AG04449 (cell line): Measurements from ENCODE around the gene WFIKKN1.

ENCODE experiments used
- CTCF ChIA-PET: fragments of 350-600 bp; formaldehyde crosslinking; extraction: SDS; loops from one replicate; lab custom pipeline; 2021; ENCODE audit warnings: antibody characterized with exemption; lab: Yijun Ruan, JAX
- POLR2A ChIA-PET: fragments of 400-600, 350-600 bp; formaldehyde crosslinking; extraction: SDS; loops from one replicate; lab custom pipeline; 2020; ENCODE audit warnings: antibody characterized with exemption, inconsistent platforms; lab: Yijun Ruan, JAX
- DNase-seq: peaks from one replicate; pipeline ENCODE4 v3.0.0-alpha.2; 2010; ENCODE audit warnings: low read depth, low spot score
- H3K4me3 ChIP-seq: 2 replicates; pipeline ENCODE4 v1.5.1; 2011; ENCODE audit warnings: low read depth, mild to moderate bottlenecking, control low read depth, low read length
- TF ChIP-seq, protein P1 (sequence below): IDR thresholded peaks from one replicate; pipeline ENCODE4 v1.5.1; 2011; ENCODE audit warnings: mild to moderate bottlenecking, moderate library complexity, low read length, control low read depth, inconsistent platforms; ENCODE audit not compliant: insufficient read depth; ENCODE audit errors: missing control alignments

Gene WFIKKN1

DNA sequence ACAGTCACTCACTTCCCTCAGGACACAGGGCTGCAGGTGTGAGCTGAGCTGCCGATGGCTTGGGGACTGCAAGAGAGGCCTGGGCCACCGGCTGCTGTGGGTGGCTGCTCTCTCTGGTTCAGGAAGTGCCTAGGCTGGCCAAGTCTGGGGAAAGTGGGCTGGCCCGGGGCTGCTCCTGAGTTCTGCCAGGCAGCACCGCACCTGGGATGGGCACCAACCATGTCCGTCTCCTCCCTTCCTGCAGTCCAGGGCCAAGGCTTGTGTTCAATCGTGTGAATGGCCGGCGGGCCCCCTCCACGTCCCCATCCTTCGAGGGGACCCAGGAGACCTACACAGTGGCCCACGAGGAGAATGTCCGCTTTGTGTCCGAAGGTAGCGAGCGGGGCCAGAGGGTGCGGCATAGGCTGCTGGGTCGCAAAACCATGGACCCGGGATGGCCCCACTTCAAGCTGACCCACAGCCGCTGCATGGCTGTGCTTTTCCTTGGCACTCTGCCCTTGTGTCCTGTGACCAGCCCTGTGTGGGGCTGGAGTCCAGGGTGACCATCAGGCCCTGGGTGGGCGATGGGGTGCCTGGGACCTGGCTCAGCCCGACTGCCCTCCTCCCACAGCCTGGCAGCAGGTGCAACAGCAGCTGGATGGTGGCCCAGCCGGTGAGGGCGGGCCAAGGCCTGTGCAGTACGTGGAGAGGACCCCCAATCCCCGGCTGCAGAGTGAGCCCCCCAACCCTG lies 16.6 kb downstream of the WFIKKN1 start:
- no peak for DNase-seq
- H3K4me3 ChIP-seq: no peak overlapping the region
- TF ChIP-seq, protein P1, sequence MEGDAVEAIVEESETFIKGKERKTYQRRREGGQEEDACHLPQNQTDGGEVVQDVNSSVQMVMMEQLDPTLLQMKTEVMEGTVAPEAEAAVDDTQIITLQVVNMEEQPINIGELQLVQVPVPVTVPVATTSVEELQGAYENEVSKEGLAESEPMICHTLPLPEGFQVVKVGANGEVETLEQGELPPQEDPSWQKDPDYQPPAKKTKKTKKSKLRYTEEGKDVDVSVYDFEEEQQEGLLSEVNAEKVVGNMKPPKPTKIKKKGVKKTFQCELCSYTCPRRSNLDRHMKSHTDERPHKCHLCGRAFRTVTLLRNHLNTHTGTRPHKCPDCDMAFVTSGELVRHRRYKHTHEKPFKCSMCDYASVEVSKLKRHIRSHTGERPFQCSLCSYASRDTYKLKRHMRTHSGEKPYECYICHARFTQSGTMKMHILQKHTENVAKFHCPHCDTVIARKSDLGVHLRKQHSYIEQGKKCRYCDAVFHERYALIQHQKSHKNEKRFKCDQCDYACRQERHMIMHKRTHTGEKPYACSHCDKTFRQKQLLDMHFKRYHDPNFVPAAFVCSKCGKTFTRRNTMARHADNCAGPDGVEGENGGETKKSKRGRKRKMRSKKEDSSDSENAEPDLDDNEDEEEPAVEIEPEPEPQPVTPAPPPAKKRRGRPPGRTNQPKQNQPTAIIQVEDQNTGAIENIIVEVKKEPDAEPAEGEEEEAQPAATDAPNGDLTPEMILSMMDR: no peak
- ChIA-PET POLR2A (interaction anchor here (0.8 kb wide), 1 partner anchor 11 kb away, joined by 3 read pairs; the partner anchor contains the start of gene METTL26), CTCF (interaction anchor here (1.3 to 1.9 kb wide), 4 partner anchors 9 to 20 kb away, joined by 5 to 8 read pairs (median 7); partner anchors contain the start of gene RHOT2)

DNA sequence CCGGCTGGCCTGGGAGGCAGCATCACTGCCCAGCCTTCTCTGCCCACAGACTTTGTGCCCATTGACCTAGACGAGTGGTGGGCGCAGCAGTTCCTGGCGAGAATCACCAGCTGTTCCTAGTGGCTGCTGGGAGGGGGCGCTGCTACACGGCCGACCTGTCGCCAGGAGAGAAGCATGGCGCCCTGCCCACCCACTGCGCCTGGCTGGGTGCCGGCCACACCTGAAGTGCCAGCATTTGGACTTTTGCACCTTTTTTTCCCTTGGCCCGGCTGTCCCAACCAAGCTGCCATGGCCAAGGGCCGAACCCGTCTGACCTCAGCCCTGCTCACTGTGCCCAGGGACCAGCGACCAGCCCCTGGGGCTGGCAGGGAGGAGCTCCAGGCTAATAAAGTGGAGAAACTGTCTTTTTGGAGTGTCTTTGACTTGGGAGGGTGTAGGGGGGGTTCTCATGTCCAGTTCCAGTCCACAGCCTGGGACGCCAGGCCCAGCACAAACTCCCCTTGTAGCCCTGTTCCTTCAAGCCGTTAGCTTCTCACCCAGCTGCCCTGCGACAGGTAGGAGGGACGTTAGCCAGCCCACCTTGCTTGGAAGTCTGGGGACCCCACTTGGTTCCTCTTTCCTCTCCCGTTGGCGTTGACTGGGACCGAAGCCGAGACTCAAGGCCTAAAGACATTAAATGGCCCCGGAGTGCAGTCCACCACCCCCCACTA lies 17.4 kb downstream of the WFIKKN1 start:
- DNase-seq: no peak
- H3K4me3 ChIP-seq: peak overlapping the region; percentile 74
- TF ChIP-seq, protein P1: peak; percentile 62
- CTCF ChIA-PET: interaction anchor here (0.9 to 1.9 kb wide), 5 partner anchors 10 to 62 kb away, joined by 4 to 8 read pairs (median 6); partner anchors contain the start of gene RHOT2
- POLR2A ChIA-PET: interaction anchor here (0.8 kb wide), 1 partner anchor 12 kb away, joined by 3 read pairs; the partner anchor contains the start of gene METTL26

DNA sequence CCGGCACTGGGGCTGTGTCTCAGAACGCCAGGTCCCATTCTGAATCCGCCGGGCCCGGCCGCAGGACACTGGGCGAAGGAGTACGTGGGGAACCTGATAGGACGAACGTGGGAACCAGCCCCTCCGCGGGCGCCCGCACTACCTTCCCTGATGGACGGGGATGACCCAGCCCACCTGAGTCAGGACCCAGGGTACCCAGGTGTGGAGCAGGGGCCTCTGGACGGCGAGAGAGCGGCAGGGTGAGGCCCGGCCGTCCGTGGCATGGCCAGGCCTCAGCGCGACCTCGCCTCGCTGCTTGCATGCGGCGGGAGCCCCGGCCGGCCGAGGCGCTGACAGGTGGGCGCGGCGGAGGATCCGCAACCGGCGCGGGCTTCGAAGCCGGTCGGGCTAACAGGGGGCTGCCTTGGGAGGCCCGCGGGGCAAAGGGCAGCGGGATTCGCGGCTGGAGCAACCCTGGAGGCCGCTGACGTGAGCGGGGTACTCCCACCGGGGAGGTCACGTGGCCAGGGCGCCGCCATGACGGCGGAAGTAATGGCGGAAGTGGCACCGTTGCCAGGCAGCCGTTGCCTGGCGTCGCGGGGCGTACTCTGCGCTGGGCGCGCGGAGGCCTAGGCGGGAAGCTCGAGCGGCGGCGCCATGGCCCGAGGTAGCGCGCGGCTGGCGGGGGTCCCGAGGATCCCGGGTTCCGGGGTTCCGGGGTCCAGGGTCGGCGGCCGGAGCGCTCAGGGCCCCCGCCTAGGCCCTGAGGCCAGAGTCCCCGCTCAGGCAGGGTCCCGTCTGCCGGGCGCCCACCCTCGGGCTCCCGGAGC lies 18.2 kb downstream of the WFIKKN1 start, which contains the start of gene WDR90:
Gene WDR90, plus strand, starts transcription at position 585 of the 809 bp plus-strand sequence. Its CDS starts 52 bp downstream, at position 637.
- peak within 1 kb of the TSS; percentile 74 for H3K4me3 ChIP-seq
- DNase-seq: peak; percentile 28
- ChIA-PET POLR2A (interaction anchor here (0.7 to 1.1 kb wide), 3 partner anchors 12 to 32 kb away, joined by 3 read pairs; no protein-coding TSS in a partner anchor), CTCF (interaction anchor here (0.8 to 2.1 kb wide), 8 partner anchors 10 to 62 kb away, joined by 3 to 11 read pairs (median 7); partner anchors contain the start of gene RHOT2)
- TF ChIP-seq, protein P1: no peak

GRCh38 chr16:649631-650030 lies 18.8 kb downstream of the WFIKKN1 start:
- DNase-seq: no peak
- ChIA-PET POLR2A (interaction anchor here (0.7 to 1.1 kb wide), 3 partner anchors 13 to 32 kb away, joined by 3 read pairs; no protein-coding TSS in a partner anchor), CTCF (interaction anchor here (0.8 to 2.1 kb wide), 3 partner anchors 10 to 18 kb away, joined by 3 to 11 read pairs (median 9); partner anchors contain the start of gene RHOT2)
- peak overlapping the region; percentile 74 for H3K4me3 ChIP-seq
- TF ChIP-seq, protein P1: no peak

DNA sequence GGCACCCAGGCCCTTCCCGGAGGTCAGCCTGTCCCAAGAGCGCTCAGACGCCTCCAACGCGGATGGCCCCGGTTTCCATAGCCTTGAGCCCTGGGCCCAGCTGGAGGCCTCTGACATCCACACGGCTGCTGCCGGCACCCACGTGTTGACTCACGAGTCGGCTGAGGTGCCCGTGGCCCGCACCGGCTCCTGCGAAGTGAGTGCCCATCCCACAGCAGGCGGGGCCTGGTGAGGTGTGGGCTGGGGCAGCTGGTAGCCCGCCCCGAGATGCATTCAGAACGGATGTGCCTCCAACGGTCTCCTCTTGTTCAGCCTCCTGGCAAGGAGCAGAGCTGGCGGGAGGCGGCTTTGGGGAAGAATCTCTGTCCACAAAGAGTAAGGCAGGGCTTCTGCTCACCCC lies 21.1 kb downstream of the WFIKKN1 start:
- H3K4me3 ChIP-seq: no peak overlapping the region
- ChIA-PET CTCF (interaction anchor here (1.1 to 2.3 kb wide), 2 partner anchors 8 to 16 kb away, joined by 4 to 13 read pairs; partner anchors contain the start of gene RHOT2), POLR2A (interaction anchor here (1.0 kb wide), 1 partner anchor 15 kb away, joined by 4 read pairs; the partner anchor contains the start of gene METTL26)
- DNase-seq: no peak
- TF ChIP-seq, protein P1: no peak
